Epithelial cell of prostate (primary cell): ENCODE data around the gene MBP.

Experiments
- DNase-seq: peaks from one replicate; pipeline ENCODE4 v3.0.0-alpha.2; 2011; ENCODE audit warnings: low read depth, low spot score
- H3K27ac ChIP-seq: fragments of 450-650 bp; 2 replicates; pipeline ENCODE4 v1.5.1; 2017; ENCODE audit warnings: mild to moderate bottlenecking

Gene MBP

GRCh38 chr18:77132369-77133050 is at the start of gene MBP:
MBP (minus strand) TSS chr18:77132783; CDS start chr18:77105261, 27,522 bp downstream.
- peak within 1 kb of the TSS; percentile 49 for H3K27ac ChIP-seq
- DNase-seq = no peak

- DNase-seq = no peak
- no peak overlapping the region for H3K27ac ChIP-seq
Measured at GRCh38 chr18:77181950-77182707, 49.5 kb upstream of the MBP start.

- no peak for DNase-seq
- no peak overlapping the region for H3K27ac ChIP-seq
Measured at GRCh38 chr18:77178559-77178958, 46.0 kb upstream of the MBP start.

GRCh38 chr18:77177009-77177408 is 44.4 kb upstream of the MBP start:
- DNase-seq = peak; percentile 56
- H3K27ac ChIP-seq = no peak overlapping the region

- no peak overlapping the region for H3K27ac ChIP-seq
- no peak for DNase-seq
Measured at GRCh38 chr18:77173275-77174030, 40.9 kb upstream of the MBP start.

GRCh38 chr18:77170890-77171410 is 38.4 kb upstream of the MBP start:
- H3K27ac ChIP-seq = no peak overlapping the region
- DNase-seq = no peak

GRCh38 chr18:77168811-77169311 is 36.3 kb upstream of the MBP start:
- DNase-seq = no peak

GRCh38 chr18:77167251-77167650 is 34.7 kb upstream of the MBP start:
- no peak overlapping the region for H3K27ac ChIP-seq
- no peak for DNase-seq

More at GRCh38 chr18:77168811-77169311, 36.3 kb upstream of the MBP start:
- no peak overlapping the region for H3K27ac ChIP-seq

- H3K27ac ChIP-seq = no peak overlapping the region
- no peak for DNase-seq
Measured at GRCh38 chr18:77166523-77166922, 33.9 kb upstream of the MBP start.

GRCh38 chr18:77165503-77166188 is 33.1 kb upstream of the MBP start:
- no peak overlapping the region for H3K27ac ChIP-seq
- no peak for DNase-seq

GRCh38 chr18:77164763-77165485 is 32.3 kb upstream of the MBP start:
- DNase-seq = no peak
- H3K27ac ChIP-seq = no peak overlapping the region

- no peak overlapping the region for H3K27ac ChIP-seq
- no peak for DNase-seq
Measured at GRCh38 chr18:77164026-77164425, 31.4 kb upstream of the MBP start.

- DNase-seq = no peak
- peak overlapping the region; percentile 68 for H3K27ac ChIP-seq
Measured at GRCh38 chr18:77162580-77162979, 30.0 kb upstream of the MBP start.

- DNase-seq = no peak
- peak overlapping the region; percentile 68 for H3K27ac ChIP-seq
Measured at GRCh38 chr18:77161961-77162360, 29.4 kb upstream of the MBP start.

- peak overlapping the region; percentile 68 for H3K27ac ChIP-seq
- no peak for DNase-seq
Measured at GRCh38 chr18:77161383-77161782, 28.8 kb upstream of the MBP start.

- peak overlapping the region; percentile 68 for H3K27ac ChIP-seq
- DNase-seq = no peak
Measured at GRCh38 chr18:77160515-77160914, 27.9 kb upstream of the MBP start.

- no peak overlapping the region for H3K27ac ChIP-seq
- DNase-seq = no peak
Measured at GRCh38 chr18:77157312-77157711, 24.7 kb upstream of the MBP start.

GRCh38 chr18:77155031-77155430 is 22.4 kb upstream of the MBP start:
- no peak overlapping the region for H3K27ac ChIP-seq
- no peak for DNase-seq

GRCh38 chr18:77153404-77153803 is 20.8 kb upstream of the MBP start:
- no peak overlapping the region for H3K27ac ChIP-seq
- no peak for DNase-seq
